H9 (cell line): ENCODE data around the gene ORAI1. TPM values are rescaled to one million over a fixed set of nuclear protein-coding genes. Genes with fewer than 3 reads are reported as not detected.

Source experiments
- DNase-seq: peaks from one replicate; pipeline ENCODE4 v3.0.0-alpha.2; 2017
- H2AFZ ChIP-seq: one replicate; pipeline ENCODE4 v1.6.1; 2013; ENCODE audit warnings: mild to moderate bottlenecking, low read length, control low read depth, moderate library complexity
- H2AK5ac ChIP-seq: 2 replicates; pipeline ENCODE4 v1.6.1; 2013; ENCODE audit warnings: low read length, control low read depth, mixed read lengths; ENCODE audit not compliant: insufficient read length
- H2BK120ac ChIP-seq: one replicate; pipeline ENCODE4 v1.6.1; 2013; ENCODE audit warnings: low read depth, mild to moderate bottlenecking, low read length, control low read depth, inconsistent platforms; ENCODE audit not compliant: poor library complexity, severe bottlenecking
- H2BK12ac ChIP-seq: 2 replicates; pipeline ENCODE4 v1.6.1; 2013; ENCODE audit warnings: low read length, control low read depth, mixed read lengths, low read depth; ENCODE audit not compliant: insufficient read length
- H2BK15ac ChIP-seq: 2 replicates; pipeline ENCODE4 v1.6.1; 2013; ENCODE audit warnings: low read depth, low read length, control low read depth
- H2BK20ac ChIP-seq: one replicate; pipeline ENCODE4 v1.6.1; 2013; ENCODE audit warnings: low read depth, mild to moderate bottlenecking, low read length, control low read depth, inconsistent platforms; ENCODE audit not compliant: poor library complexity, severe bottlenecking
- H2BK5ac ChIP-seq: 2 replicates; pipeline ENCODE4 v1.6.1; 2013; ENCODE audit warnings: low read length, control low read depth, mixed read lengths; ENCODE audit not compliant: insufficient read length
- H3K14ac ChIP-seq: 2 replicates; pipeline ENCODE4 v1.6.1; 2013; ENCODE audit warnings: low read length, control low read depth; ENCODE audit not compliant: insufficient read depth
- H3K18ac ChIP-seq: 2 replicates; pipeline ENCODE4 v1.6.1; 2013; ENCODE audit warnings: low read depth, mild to moderate bottlenecking, mixed read lengths, low read length, control low read depth; ENCODE audit not compliant: insufficient read length
- H3K23ac ChIP-seq: 2 replicates; pipeline ENCODE4 v1.6.1; 2013; ENCODE audit warnings: low read length, control low read depth, mixed read lengths, low read depth; ENCODE audit not compliant: insufficient read length
- H3K23me2 ChIP-seq: 2 replicates; pipeline ENCODE4 v1.6.1; 2013; ENCODE audit warnings: low read depth, mild to moderate bottlenecking, mixed read lengths, low read length, control low read depth; ENCODE audit not compliant: insufficient read length, poor library complexity, severe bottlenecking
- H3K27ac ChIP-seq: 2 replicates; pipeline ENCODE4 v1.5.1; 2013; ENCODE audit warnings: low read length, control low read depth, mixed read lengths, low read depth; ENCODE audit not compliant: insufficient read length
- H3K27me3 ChIP-seq: 2 replicates; pipeline ENCODE4 v1.6.1; 2013; ENCODE audit warnings: low read length, control low read depth, inconsistent platforms; ENCODE audit not compliant: insufficient read depth
- H3K4ac ChIP-seq: 2 replicates; pipeline ENCODE4 v1.6.1; 2013; ENCODE audit warnings: low read depth, mild to moderate bottlenecking, control low read depth, inconsistent platforms, low read length, moderate library complexity
- H3K4me1 ChIP-seq: 2 replicates; pipeline ENCODE4 v1.6.1; 2013; ENCODE audit warnings: low read length, control low read depth, inconsistent platforms; ENCODE audit not compliant: insufficient read depth
- H3K4me2 ChIP-seq: 2 replicates; pipeline ENCODE4 v1.6.1; 2013; ENCODE audit warnings: low read length, control low read depth, mixed read lengths; ENCODE audit not compliant: insufficient read length, insufficient read depth
- H3K56ac ChIP-seq: 2 replicates; pipeline ENCODE4 v1.6.1; 2013; ENCODE audit warnings: low read depth, mild to moderate bottlenecking, mixed read lengths, low read length, control low read depth; ENCODE audit not compliant: insufficient read length
- H3K79me1 ChIP-seq: 2 replicates; pipeline ENCODE4 v1.6.1; 2013; ENCODE audit warnings: low read depth, mild to moderate bottlenecking, moderate library complexity, low read length, control low read depth, inconsistent platforms; ENCODE audit not compliant: insufficient read depth, poor library complexity, severe bottlenecking
- H3K79me2 ChIP-seq: 2 replicates; pipeline ENCODE4 v1.6.1; 2013; ENCODE audit warnings: low read length, control low read depth, inconsistent platforms; ENCODE audit not compliant: insufficient read depth
- H3K9ac ChIP-seq: 2 replicates; pipeline ENCODE4 v1.6.1; 2013; ENCODE audit warnings: low read length, control low read depth, mixed read lengths; ENCODE audit not compliant: insufficient read length; ENCODE audit errors: extremely low read depth
- H3K9me3 ChIP-seq: one replicate; pipeline ENCODE4 v1.6.1; 2013; ENCODE audit warnings: low read depth, low read length, inconsistent platforms; ENCODE audit not compliant: control insufficient read depth
- H3T11ph ChIP-seq: one replicate; pipeline ENCODE4 v1.6.1; 2013; ENCODE audit warnings: mild to moderate bottlenecking, low read length, control low read depth, inconsistent platforms
- H4K20me1 ChIP-seq: one replicate; pipeline ENCODE4 v1.6.1; 2013; ENCODE audit not compliant: control insufficient read depth, insufficient read length, insufficient read depth
- H4K5ac ChIP-seq: 2 replicates; pipeline ENCODE4 v1.6.1; 2013; ENCODE audit warnings: low read depth, mild to moderate bottlenecking, mixed read lengths, low read length, control low read depth; ENCODE audit not compliant: insufficient read length
- H4K8ac ChIP-seq: replicated peaks from 2 replicates; pipeline ENCODE4 v1.6.1; 2013; ENCODE audit warnings: low read length, control low read depth, mixed read lengths, low read depth; ENCODE audit not compliant: insufficient read length
- H4K91ac ChIP-seq: 2 replicates; pipeline ENCODE4 v1.6.1; 2013; ENCODE audit warnings: low read depth, mild to moderate bottlenecking, moderate library complexity, mixed read lengths, low read length, control low read depth; ENCODE audit not compliant: insufficient read length
- H3K27ac Mint-ChIP-seq, 3 experiments: 2 replicates in 2 of 3; 3 replicates in 1 of 3; pipeline ENCODE4 v1.8.0; 2020 to 2021; ENCODE audit warnings: mixed read lengths in 3 of 3, mild to moderate bottlenecking in 1 of 3, moderate library complexity in 1 of 3
- H3K27me3 Mint-ChIP-seq: 2 replicates; pipeline ENCODE4 v1.8.0; 2021; ENCODE audit warnings: low read depth, mild to moderate bottlenecking, moderate library complexity, mixed read lengths
- H3K36me3 Mint-ChIP-seq, 3 experiments: 2 replicates in 2 of 3; 3 replicates in 1 of 3; pipeline ENCODE4 v1.8.0; 2020 to 2021; ENCODE audit warnings: low read depth in 3 of 3, mixed read lengths in 3 of 3; ENCODE audit not compliant: insufficient read depth in 1 of 3
- H3K4me1 Mint-ChIP-seq, 2 experiments: 2 replicates each; pipeline ENCODE4 v1.8.0; 2020; ENCODE audit warnings: mixed read lengths in 2 of 2
- H3K4me3 Mint-ChIP-seq, 2 experiments: 2 replicates in 1 of 2; 3 replicates in 1 of 2; pipeline ENCODE4 v1.8.0; 2020 to 2021; ENCODE audit warnings: mild to moderate bottlenecking in 2 of 2, mixed read lengths in 2 of 2, moderate library complexity in 1 of 2
- H3K9me3 Mint-ChIP-seq, 2 experiments: 2 replicates in 1 of 2; 3 replicates in 1 of 2; pipeline ENCODE4 v1.8.0; 2020; ENCODE audit warnings: mild to moderate bottlenecking in 2 of 2, mixed read lengths in 2 of 2, moderate library complexity in 1 of 2
- CTCF ChIP-seq: fragments of 200-600 bp; sonication (generic); conservative IDR thresholded peaks from 3 replicates; pipeline ENCODE4 v1.8.0; 2021; ENCODE audit warnings: antibody characterized with exemption, mild to moderate bottlenecking
- WGBS: extraction: QIAGEN DNeasy Blood & Tissue Kit; methylation state at CpG from one replicate; pipeline ENCODE4 v1.1.7; 2013; ENCODE audit warnings: missing lambda C conversion rate, low lambda C conversion rate, mixed read lengths; ENCODE audit not compliant: insufficient read length; ENCODE audit errors: extremely low coverage; 5-methylcytosine and 5-hydroxymethylcytosine counted together
- total RNA-seq: library from RNA; stranded (reverse); gene quantifications from 2 replicates; pipeline ENCODE4 v1.2.1, GENCODE V29; 2021

ORAI1 gene
- total RNA-seq, 1 experiment from 2014 or later, result 24.7 TPM

DNA sequence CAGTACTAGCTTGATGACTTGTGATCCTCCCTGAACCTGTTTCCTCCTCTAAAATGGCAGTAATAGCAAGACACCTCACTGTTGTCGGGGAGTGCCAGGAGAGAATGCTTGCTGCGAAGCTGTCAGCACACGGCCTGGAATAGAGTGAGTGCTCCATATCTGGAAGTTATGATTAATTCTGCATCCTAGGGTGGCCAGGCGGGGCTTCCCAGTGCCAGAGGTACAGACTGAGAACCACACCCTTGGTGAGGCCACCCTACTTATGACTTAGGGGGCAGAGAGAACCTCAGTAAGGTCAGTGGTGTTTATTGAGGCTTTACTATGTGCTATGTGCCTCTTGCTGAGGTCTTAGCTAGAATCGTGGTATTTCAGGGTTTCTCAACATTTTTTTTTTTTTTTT, 23.0 kb downstream of the ORAI1 start:
- Histone ChIP-seq H3K79me2 (no peaks in the 10 kb centered on the region), H3K4me1 (no peaks in the 10 kb centered on the region), H4K20me1 (no peaks in the 10 kb centered on the region), H3K79me1 (no peaks in the 10 kb centered on the region), H2BK12ac (no peak overlapping the region), H2BK120ac (no peak overlapping the region), H3K27ac (no peak overlapping the region), H3T11ph (no peak overlapping the region), H3K56ac (no peak overlapping the region), H3K18ac (no peak overlapping the region), H3K14ac (no peak overlapping the region), H4K91ac (no peak overlapping the region), H2BK20ac (no peak overlapping the region), H2BK15ac (no peak overlapping the region), H3K4me2 (no peak overlapping the region), H4K8ac (no peak overlapping the region), H3K9me3 (no peaks in the 10 kb centered on the region), H3K4ac (no peak overlapping the region), H3K23me2 (no peaks in the 10 kb centered on the region), H2AFZ (no peak overlapping the region), H2BK5ac (no peak overlapping the region), H2AK5ac (no peak overlapping the region), H3K27me3 (no peaks in the 10 kb centered on the region), H4K5ac (no peak overlapping the region), H3K23ac (no peak overlapping the region), H3K9ac (no peak overlapping the region)
- H3K9me3 Mint-ChIP-seq, result no peaks in the 10 kb centered on the region
- no peak overlapping the region for H3K27ac Mint-ChIP-seq
- peaks cover 5 to 12% of the 10 kb centered on the region in 2 experiments for H3K4me1 Mint-ChIP-seq
- WGBS, result no CpG with 5 or more reads among the region's 5 CpGs
- TF ChIP-seq CTCF, result no peak
- no peaks in the 10 kb centered on the region; the same call in 1 of the 2 replicates for H3K27me3 Mint-ChIP-seq
- H3K4me3 Mint-ChIP-seq, result no peak overlapping the region
- H3K36me3 Mint-ChIP-seq, result peaks cover 2 to 5% (median 4%) of the 10 kb centered on the region in 3 experiments; a peak in 5 of 7 replicates
- DNase-seq, result no peak
